G401.6 (cell line): Measurements from ENCODE around the gene SMCO4.
"Not testable (repeated sequence)": the region's sequence is repeated elsewhere in the genome, so short reads cannot be mapped to it uniquely, and the experiment has no call there.

Experiments
- FAIRE-seq: peaks from 2 replicates; lab custom pipeline; 2012; peaks lifted over from hg19 to GRCh38; lab: Jason Lieb, UNC

SMCO4 gene, protein sequence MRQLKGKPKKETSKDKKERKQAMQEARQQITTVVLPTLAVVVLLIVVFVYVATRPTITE

GRCh38 chr11:93543292-93543977, at the start of gene SMCO4:
Gene SMCO4 (minus strand): TSS chr11:93543391. CDS start chr11:93479189, 64,202 bp downstream.
- no peak for FAIRE-seq

- FAIRE-seq, result no peak
Observed at GRCh38 chr11:93591247-93591898, 48.2 kb upstream of the SMCO4 start.

GRCh38 chr11:93589347-93589746, 46.2 kb upstream of the SMCO4 start:
- FAIRE-seq, result no peak

GRCh38 chr11:93587858-93588581, 44.8 kb upstream of the SMCO4 start:
- FAIRE-seq, result no peak

DNA sequence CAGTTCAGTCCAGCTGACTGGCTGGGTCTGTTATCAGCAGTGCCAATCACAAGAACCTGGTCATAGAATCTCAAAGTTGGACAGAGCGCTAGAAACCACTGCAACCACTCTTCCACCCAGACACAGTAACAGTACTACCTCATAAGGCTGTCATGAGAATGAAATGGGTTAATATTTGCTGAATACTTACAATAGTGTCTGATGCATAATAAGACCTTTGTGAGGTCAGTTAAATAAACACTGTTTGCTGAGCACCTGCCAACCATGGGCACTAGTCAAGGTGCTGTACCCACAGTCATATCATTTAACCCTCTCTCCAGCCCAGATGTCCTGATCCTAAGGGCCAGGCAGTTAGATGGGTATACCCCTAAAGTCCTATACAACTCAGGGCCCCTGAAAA, 44.2 kb upstream of the SMCO4 start:
- not testable (repeated sequence) for FAIRE-seq

DNA sequence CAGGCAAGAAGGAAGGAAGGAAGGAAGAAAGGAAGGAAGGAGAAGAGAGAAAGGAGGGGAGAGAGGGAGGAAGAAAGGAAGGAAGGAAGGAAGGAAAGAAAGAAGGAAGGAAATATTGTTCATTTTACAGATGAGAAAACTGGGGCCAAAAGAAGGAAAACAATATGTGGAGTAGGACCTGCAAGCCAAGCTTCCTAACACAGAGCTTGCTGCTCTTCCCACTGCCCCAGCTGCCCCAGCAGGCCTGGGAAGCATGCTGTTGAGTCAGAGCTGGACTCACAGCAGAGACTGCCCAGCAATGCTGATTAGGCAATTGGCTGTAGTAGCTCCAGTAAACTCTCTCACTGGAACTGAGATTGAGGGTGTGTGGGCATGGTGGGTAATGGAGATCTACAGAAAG, 42.6 kb upstream of the SMCO4 start:
- no peak for FAIRE-seq

DNA sequence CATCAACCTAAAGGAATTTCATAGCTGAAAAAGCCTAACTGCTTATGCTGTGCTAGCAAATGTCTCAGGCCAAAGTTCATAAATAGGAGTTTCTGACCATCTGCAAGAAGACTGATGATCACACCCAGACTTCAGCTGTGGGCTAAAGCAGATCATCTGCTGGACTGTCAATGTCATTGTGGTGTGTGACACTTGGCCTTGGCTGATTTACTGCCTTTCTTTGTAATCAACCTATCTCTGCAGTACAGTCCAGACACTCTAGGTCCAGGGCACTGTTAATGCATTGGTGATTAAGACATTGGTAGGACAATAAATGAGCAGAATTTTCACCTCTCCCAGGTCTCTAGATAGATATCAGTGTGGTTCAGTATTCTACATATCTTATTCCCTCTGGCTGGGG, 40.3 kb upstream of the SMCO4 start:
- no peak for FAIRE-seq

DNA sequence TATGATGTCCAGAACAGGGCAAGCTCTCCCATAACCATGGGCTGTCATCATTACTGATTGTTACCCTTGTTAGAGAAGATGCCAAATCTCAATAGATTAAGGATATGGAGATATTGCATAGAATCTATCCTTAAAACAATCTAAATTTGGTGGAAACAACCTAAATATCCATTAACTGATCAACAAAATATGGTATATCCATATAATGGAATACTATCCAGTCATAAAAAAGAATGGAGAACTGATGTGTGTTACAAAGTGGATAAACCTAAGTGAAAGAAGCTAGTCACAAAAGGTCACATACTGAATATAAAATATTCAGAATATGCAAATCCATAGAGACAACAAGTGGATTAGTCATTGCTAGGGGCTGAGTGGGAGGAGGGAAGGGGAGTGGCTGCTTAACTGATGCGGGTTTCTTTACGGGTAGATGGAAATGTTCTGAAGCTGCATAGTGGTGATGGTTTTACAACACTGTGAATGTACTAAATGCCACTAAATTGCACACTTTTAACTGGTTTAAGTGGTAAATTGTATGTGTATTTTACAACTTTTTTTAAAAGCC, 36.1 kb upstream of the SMCO4 start:
- FAIRE-seq, result no peak

- no peak for FAIRE-seq
Observed at GRCh38 chr11:93577286-93577685, 34.1 kb upstream of the SMCO4 start.

GRCh38 chr11:93576870-93577269, 33.7 kb upstream of the SMCO4 start:
- not testable (repeated sequence) for FAIRE-seq

GRCh38 chr11:93574638-93575220, 31.5 kb upstream of the SMCO4 start:
- no peak for FAIRE-seq

DNA sequence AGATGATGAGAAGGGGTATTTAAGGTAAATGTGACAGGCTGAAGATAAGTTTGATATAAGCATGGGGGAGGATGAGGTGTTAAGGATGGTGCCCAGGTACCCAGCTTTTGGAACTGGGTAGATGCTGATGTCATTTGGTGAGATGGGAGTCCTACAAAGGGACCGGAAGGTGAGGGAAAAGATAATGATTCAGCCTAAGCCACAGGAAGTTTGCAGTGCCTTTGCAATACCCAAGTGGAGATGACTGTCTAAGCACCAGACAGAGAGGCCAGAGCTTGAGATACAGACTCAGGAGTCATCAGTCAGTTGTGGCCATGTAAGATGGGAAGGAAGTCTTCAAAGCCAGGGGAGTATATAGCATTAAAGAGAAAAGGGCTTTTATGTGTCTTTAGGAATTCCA, 30.0 kb upstream of the SMCO4 start:
- FAIRE-seq, result no peak

DNA sequence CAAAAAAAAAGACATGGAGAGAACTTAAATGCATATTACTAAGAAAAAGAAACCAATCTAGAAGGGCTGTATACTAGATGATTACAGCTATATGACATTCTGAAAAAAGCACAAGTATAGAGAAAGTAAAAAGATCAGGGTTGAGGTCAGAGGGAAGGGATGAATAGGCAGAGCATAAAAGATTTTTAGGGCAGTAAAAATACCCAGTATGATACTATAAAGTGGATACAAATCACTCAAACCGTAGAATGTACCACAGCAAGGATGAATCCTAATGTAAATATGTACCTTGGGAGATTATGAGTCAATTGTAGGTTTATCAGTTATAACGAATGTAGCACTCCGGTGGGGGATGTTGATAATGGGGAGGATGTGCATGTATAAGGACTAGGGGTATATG, 29.4 kb upstream of the SMCO4 start:
- FAIRE-seq, result no peak

DNA sequence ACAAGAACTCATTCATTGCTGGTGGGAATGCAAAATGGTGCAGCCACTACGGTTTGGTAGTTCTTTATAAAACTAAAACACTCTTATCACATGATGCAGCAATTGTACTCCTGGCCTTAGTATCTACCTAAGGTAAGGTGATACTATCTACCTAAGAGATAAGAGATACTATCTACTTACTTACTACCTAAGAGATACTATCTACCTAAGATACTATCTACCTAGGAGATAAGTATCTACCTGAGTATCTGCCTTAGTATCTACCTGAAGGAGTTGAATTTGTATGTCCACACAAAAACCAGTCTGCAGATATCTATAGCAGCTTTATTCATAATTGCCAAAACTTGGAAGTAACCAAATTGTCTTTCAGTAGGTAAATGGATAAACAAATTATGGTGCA, 29.0 kb upstream of the SMCO4 start:
- no peak for FAIRE-seq

GRCh38 chr11:93571612-93572011, 28.4 kb upstream of the SMCO4 start:
- FAIRE-seq, result no peak

GRCh38 chr11:93570759-93571413, 27.7 kb upstream of the SMCO4 start:
- no peak for FAIRE-seq

DNA sequence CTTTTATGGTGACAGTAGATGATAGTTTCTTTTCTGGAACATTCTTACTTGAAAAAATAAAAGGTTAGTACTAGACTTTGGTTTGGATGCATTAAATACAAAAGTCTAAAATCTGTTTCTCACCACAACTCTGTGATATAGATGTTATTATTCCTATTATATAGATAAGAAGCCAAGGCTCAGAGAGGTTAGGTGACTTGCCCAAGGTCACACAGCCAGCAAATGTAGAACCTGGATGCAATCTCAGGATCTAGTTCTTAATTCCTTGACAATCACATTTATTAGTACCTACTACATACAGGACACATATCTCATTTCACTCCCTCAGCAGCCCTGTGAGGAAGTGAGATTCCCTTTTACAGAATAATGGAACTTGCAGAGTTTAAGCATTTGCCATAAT, 26.3 kb upstream of the SMCO4 start:
- FAIRE-seq, result no peak

GRCh38 chr11:93568726-93569125, 25.5 kb upstream of the SMCO4 start:
- no peak for FAIRE-seq

- no peak for FAIRE-seq
Observed at GRCh38 chr11:93567401-93567895, 24.3 kb upstream of the SMCO4 start.

GRCh38 chr11:93564895-93565294, 21.7 kb upstream of the SMCO4 start:
- FAIRE-seq, result no peak

DNA sequence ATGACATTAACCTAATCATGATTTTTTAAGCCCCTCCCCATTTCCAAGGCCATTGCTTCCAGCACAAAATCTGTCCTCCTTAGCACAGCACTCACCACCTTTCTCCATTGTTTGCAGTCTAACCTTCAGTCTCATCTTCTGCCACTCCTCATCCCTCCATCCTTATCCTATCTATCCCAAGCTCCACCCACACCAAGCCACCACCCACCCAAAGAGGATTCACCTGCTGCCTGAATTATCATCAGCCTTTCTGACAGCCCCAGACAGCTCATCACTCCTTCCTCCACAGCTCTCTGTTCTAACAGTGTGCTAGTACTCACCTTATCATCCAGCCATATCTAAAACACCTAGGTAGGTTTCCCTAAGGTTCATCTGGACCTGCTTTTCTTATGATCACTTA, 20.7 kb upstream of the SMCO4 start:
- FAIRE-seq, result no peak
